Fibroblast of skin of right biceps (primary cell): Measurements from ENCODE around the gene SLCO4A1.
"Not testable (repeated sequence)": the region's sequence is repeated elsewhere in the genome, so short reads cannot be mapped to it uniquely, and the experiment has no call there.

Experiments
- DNase-seq: peaks from one replicate; pipeline ENCODE4 v3.0.0-alpha.2; 2013

SLCO4A1 gene

DNA sequence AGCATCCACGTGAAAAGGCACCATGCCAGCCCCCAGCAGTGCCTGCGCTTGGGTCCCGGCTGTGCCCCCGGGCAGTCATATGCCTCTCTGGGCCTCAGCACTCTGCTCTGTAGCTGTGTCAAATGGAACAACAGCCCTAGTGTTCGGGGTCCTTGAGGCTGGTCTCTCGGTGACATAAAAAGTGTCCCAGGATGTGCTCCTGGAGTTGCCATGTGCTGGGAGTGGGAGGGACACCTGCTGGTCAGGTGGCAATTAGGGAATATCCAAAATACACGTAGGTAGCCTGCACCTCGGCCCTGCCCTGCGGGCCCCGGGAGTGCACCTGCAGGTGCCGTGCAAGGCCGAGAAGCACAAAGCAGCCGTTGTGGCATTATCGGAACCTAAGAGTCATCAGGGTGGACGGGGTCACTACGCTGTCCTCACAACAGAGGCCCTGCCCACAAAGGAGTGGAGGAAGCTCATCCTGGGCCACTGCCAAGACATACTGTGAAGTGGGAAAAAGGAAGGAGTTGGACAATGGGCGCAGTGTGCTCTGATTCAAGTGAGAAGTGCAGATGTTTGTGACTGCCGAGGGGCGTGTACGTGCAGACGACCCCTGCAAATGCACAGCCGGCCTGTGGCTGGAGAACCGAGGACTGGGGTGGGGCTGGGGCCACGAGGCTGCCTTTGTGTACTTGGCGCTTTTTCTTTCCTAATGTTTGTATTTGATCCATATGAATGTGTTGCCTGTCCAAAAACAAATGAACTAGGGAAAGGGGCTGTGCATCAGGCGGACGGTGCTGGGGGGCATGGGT lies 24.6 kb downstream of the SLCO4A1 start:
- DNase-seq, result no peak

DNA sequence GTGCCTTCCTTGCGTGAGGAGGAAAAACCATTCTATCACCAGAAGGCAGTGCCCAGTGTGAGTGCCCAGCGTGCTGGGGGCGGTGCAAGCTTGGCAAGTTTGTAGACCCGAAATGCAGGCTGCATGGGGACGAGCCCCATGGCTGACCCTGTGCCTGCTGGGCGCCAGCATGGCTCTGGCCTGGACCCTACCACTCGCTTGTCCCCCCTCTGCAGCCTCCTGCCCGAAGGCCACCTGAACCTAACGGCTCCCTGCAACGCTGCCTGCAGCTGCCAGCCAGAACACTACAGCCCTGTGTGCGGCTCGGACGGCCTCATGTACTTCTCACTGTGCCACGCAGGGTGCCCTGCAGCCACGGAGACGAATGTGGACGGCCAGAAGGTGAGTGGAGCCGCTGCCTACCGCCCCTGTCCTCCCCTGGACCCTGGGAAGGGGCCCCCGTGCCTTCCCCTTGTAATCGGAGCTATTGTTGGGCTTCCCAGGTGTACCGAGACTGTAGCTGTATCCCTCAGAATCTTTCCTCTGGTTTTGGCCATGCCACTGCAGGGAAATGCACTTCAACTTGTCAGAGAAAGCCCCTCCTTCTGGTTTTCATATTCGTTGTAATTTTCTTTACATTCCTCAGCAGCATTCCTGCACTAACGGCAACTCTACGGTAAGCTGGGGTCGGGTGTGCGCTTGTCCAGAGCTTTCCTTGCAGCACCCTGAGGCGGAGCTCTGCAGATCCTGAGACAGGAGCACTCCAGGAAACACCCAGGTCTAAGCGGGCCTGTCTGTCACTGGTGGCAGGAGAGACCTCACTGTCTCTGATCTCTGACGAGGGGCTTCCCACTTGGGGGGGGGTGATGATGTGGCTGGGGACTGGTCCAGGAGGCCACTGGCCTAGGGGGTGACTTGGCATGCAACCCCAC lies 25.5 kb downstream of the SLCO4A1 start:
- no peak for DNase-seq

DNA sequence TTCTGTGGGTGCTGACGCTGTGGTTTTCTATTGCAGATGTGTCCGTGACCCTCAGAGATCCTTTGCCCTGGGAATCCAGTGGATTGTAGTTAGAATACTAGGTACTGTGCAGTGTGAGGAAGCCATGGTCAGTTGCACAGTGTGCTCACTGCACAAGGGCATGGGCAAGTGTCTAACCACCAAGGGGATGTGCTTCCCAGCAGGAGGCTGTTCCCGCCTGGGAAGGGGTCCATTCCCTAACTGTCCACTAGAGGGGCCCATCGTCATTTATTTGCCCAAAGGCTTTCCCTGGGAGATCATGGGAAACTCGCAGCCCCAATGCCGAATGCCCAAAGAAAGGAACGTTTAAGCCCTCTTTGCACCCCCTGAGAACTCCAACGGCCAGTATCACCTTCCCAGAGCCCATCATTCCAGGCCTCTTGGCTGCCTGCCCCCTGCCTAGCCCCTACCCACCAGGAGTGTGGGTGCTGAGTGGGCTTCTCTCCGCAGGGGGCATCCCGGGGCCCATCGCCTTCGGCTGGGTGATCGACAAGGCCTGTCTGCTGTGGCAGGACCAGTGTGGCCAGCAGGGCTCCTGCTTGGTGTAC lies 26.2 kb downstream of the SLCO4A1 start:
- DNase-seq, result peak; percentile 71

GRCh38 chr20:62669249-62669648 lies 26.9 kb downstream of the SLCO4A1 start:
- no peak for DNase-seq

- no peak for DNase-seq
These were observed 27.9 kb downstream of the SLCO4A1 start for GRCh38 chr20:62670156-62670555.

GRCh38 chr20:62670998-62671397 lies 28.7 kb downstream of the SLCO4A1 start:
- no peak for DNase-seq

- DNase-seq, result no peak
These were observed 29.5 kb downstream of the SLCO4A1 start for GRCh38 chr20:62671765-62672164.

DNA sequence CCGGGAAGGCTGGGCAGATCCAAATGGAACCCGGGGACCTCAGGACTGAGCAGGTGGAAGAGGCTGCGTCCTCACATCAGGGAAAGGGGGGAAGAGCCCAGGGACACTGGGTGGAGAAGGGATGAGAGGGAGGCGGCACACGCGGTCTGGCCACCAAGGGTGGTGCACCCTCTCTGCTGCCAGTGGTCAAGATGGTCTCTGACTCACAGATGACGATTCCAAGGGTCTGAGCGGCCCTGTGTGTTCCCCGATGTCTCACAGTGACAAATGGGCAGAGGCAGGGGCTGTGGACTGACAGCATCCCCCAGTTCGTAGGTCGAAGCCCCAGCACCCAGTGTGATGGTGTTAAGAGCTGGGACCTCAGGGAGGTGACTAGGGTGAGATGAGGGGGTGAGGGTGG lies 32.1 kb downstream of the SLCO4A1 start:
- no peak for DNase-seq

DNA sequence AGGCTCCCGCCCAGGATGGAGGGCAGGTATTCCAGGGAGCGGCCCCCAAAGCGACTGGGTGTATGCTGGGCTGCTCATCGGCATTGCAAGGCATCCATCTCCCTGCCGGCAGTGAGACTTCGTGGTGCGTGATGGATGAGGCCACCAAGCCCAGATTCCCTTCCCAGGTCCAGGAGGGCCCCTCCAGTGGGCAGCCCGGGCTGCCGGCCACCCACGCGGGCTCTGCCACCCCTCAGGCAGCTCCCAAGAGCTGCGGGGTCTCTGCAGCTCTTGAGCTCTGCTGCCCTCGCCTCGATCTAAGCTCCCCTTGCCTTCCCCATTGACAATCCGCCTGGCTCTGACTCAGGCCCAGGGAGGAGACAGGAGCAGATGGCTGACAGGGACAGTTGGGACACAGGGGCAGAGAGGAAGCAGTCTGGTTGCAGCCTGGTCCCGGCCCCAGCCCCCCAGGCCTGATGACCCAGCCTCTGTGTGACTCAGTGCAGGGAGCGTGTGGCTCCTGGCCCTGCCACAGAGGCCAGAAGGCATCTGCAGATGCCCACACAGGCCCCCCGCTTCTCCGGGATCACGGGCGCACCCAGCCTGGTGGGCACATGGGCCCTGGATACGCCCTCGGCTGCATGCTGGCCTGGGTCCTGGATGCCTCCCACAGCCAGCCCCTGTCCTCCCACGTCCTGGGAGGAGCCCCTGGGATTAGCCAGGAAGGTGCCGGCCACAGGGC lies 33.0 kb downstream of the SLCO4A1 start:
- DNase-seq, result peak; percentile 10

DNA sequence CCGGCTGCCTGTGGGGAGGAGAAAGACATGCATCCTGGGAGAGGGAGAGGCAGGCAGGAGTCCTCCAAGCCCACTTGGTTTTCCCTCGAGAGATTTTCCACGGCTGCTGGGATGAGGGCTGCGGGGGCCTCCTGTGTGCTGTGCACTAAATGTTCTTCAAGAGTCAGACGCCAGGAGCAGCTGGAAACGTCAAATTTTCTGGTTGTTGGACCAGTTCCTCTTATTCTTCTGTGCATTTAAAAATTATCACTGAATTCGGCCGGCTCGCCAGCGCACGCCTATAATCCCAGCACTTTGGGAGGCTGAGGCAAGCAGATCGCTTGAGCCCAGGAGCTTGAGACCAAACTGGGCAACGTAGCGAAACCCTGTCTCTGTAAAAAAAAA lies 33.6 kb downstream of the SLCO4A1 start:
- DNase-seq, result no peak

- DNase-seq, result no peak
These were observed 34.7 kb downstream of the SLCO4A1 start for GRCh38 chr20:62676976-62677375.

GRCh38 chr20:62677678-62678077 lies 35.4 kb downstream of the SLCO4A1 start:
- DNase-seq, result no peak

DNA sequence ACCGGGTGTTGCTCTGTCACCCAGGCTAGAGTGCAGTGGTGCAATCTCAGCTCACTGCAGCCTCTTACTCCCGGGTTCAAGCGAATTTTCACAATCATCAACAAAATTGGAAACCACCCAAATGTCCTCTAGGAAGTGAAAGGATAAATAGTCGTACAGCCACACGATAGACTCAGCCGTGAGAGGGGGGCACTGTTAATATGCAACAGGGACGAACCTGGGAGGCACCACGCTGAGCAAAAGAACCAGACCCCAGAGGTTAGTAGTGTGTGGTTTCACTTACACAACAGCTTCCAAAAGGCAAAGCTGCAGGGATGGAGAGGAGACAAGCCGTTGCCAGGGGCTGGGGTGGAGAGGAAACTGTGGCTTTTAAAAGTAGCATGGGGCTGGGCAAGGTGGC lies 36.2 kb downstream of the SLCO4A1 start:
- no peak for DNase-seq

DNA sequence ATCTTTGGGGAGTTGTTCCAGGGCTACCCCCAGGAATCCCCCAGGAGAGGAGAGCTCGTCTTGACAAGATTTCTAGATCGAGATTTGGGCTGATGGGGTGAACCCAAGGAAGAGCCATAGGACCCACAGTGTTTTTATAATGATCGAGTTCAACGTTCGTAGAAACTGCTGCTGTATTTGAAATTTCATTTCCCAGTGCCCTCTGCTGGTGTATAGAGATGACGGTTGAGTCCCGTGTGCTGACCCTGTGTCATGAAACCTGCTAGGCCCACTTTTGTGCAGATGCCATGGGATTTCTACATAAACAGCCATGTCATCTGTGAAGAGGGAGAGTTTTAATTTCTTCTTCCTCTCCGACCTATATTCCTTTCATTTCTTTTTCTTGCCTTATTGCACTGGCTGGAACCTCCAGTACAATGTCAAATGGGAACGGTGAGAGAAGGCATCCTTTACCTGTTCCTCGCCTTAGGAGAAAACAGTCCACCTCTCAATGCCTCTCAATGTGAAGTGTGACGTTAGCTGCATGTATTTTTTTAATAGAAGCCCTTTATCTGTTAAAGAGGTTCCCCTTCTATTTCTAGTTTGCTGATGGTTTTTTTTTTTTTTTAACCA lies 37.8 kb downstream of the SLCO4A1 start:
- no peak for DNase-seq

- no peak for DNase-seq
These were observed 40.7 kb downstream of the SLCO4A1 start for GRCh38 chr20:62682912-62683517.

- DNase-seq, result not testable (repeated sequence)
These were observed 41.5 kb downstream of the SLCO4A1 start for GRCh38 chr20:62683660-62684322.

GRCh38 chr20:62684981-62685380 lies 42.7 kb downstream of the SLCO4A1 start:
- no peak for DNase-seq

- no peak for DNase-seq
These were observed 43.7 kb downstream of the SLCO4A1 start for GRCh38 chr20:62685781-62686555.

DNA sequence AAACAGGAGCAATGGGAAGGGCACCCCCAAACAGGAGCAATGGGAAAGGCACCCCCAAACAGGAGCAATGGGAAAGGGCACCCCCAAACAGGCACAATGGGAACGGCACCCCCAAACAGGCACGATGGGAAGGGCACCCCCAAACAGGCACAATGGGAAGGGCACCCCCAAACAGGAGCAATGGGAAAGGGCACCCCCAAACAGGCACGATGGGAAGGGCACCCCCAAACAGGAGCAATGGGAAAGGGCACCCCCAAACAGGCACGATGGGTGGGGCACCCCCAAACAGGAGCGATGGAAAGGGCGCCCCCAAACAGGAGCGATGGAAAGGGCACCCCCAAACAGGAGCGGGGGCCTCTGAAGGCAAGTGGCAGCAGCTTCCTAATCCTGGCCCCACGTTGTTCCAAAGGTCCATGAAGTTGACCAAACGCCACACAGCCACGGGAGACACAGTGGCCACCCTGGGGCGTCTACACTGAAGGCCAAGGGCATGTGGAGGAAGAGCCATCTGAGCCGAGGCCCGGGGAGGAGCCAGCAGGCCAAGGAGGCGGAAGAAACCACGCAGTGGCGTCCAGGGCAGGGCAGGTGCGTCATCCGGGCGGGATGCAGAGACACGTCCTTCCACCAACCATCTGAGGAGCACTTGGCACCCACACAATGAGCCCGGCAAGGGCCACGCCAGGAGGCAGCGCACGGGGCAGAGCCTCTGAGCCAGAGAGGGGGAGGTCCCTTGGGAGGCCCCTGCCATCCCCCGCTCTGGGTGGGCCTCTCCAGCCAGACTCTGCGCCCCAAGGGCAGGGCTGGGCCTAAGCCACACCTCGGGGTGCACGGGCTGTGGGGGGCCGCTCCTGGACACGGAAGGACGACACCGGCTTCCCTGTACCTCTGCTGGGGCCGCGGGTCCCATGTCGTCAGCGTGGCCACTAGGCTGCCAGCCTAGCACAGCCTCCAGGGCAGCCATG lies 44.8 kb downstream of the SLCO4A1 start:
- DNase-seq, result no peak
